ENCODE results near the gene KLRG1.

The KLRG1 gene

DNA sequence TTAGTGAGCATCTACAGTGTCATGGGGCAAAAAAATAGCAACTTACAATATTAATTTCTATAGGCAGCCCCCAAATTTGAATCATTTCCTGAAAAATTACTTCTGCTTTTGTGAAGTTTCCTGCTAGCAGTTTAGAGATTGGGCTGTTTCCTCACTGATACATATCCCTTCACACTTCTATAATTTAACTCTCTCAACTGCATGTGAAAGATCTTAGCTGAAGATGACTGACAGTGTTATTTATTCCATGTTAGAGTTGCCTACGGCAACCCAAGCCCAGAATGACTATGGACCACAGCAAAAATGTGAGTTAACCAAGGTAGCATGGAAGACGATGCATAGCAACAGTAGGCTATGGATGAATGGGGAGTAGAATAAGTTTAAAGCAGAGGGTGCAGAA, at the start of gene KLRG1:
TSS of gene KLRG1 (plus strand) at position 134 of the 400 bp plus-strand sequence. CDS start at position 224, 90 bp downstream.
- H3K4me1 ChIP-seq (ENCODE audit: control insufficient read depth in 1 of 2, insufficient read depth in 2 of 2, low read length in 2 of 2), result no peaks in the 10 kb centered on the region
- no peaks in the 10 kb centered on the region for H3K27me3 ChIP-seq (ENCODE audit: low read depth, low read length)
- no peak within 1 kb of the TSS for H3K4me3 ChIP-seq (ENCODE audit: low read depth in 1 of 2, low read length in 2 of 2)
- no peaks in the 10 kb centered on the region for H3K36me3 ChIP-seq (ENCODE audit: control insufficient read depth in 1 of 2, insufficient read depth in 2 of 2, low read length in 2 of 2)
- no peaks in the 10 kb centered on the region for H3K9me3 ChIP-seq (ENCODE audit: control insufficient read depth in 1 of 2, low read length in 2 of 2)
- H3K27ac ChIP-seq (ENCODE audit: low read length), result no peak within 1 kb of the TSS

DNA sequence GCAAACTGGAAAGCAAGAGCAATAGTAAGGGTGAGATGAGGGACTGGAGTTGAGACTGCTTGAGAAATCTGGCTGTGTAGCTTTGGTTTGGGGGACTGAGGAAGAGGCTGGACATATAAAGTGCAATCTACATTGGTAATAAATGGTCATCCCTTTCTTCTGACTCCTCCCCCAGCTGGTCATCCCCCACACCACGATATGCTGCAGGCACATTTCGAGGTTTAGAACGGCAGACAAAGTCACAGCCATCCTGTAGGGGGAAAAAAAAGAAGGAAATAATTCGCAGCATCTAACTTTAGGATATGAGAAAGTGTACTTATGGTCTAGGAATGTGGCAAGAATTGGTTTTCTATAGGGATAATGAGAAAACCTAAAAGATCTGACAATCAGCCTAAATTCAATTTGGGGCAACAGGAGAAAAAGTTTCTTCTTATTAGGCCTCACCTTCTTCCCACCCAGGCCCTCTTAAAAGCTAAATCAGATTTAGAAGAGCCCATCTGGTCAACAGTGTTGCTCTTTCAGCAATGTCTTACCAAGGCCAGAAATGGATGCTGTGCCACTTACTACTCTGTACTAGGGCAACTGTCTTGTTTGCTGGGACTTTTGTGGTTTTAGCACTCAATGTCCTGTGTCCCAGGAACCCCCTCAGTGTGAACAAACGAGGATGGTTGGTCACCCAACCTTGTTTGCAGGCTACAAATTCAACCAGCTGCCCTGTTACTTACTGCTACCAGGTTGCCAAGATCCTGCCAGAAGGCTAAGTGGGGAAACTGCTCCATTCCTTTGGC, 47.5 kb upstream of the KLRG1 start:
- no peak overlapping the region for H3K27ac ChIP-seq (ENCODE audit: low read length)
- H3K4me1 ChIP-seq (ENCODE audit: control insufficient read depth in 1 of 2, insufficient read depth in 2 of 2, low read length in 2 of 2), result no peaks in the 10 kb centered on the region
- H3K27me3 ChIP-seq (ENCODE audit: low read depth, low read length), result no peaks in the 10 kb centered on the region
- no peak overlapping the region for H3K4me3 ChIP-seq (ENCODE audit: low read depth in 1 of 2, low read length in 2 of 2)
- no peaks in the 10 kb centered on the region for H3K9me3 ChIP-seq (ENCODE audit: control insufficient read depth in 1 of 2, low read length in 2 of 2)
- H3K36me3 ChIP-seq (ENCODE audit: control insufficient read depth in 1 of 2, insufficient read depth in 2 of 2, low read length in 2 of 2), result peaks cover 37 to 74% of the 10 kb centered on the region in 2 donors

DNA sequence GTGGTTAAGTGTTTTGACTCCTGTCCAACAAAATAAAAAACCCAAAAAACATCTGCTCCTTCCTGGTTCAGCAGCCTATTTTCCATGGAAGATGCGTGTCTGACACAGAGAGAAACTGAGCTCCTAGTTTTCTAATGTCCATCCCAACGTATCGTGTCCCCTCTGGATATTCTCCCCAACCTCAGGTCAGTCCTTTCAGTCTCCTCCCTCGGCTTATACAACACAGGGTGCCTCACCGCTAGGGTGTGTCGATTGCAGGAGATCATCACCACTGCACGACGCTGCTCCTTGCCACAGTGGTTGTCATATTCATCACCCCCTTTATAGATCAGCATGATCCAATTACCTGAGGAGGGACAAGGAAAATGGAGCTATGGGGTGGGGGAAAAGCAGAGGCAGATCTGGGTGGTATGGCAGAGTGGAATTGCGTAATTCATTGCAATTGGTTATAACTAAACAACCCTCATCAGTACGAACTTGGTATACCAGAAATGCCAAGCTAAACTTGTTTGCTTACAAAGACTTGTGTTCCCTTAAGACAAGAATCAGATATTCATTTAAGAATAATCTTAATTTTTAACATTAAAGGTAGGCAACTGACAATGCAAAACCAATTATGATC, 45.7 kb upstream of the KLRG1 start:
- peaks cover 37 to 58% of the 10 kb centered on the region in 2 donors for H3K36me3 ChIP-seq (ENCODE audit: control insufficient read depth in 1 of 2, insufficient read depth in 2 of 2, low read length in 2 of 2)
- no peaks in the 10 kb centered on the region for H3K9me3 ChIP-seq (ENCODE audit: control insufficient read depth in 1 of 2, low read length in 2 of 2)
- no peak overlapping the region for H3K4me3 ChIP-seq (ENCODE audit: low read depth in 1 of 2, low read length in 2 of 2)
- peaks cover 3 to 17% of the 10 kb centered on the region in 2 donors for H3K4me1 ChIP-seq (ENCODE audit: control insufficient read depth in 1 of 2, insufficient read depth in 2 of 2, low read length in 2 of 2)
- H3K27me3 ChIP-seq (ENCODE audit: low read depth, low read length), result no peaks in the 10 kb centered on the region
- no peak overlapping the region for H3K27ac ChIP-seq (ENCODE audit: low read length)

DNA sequence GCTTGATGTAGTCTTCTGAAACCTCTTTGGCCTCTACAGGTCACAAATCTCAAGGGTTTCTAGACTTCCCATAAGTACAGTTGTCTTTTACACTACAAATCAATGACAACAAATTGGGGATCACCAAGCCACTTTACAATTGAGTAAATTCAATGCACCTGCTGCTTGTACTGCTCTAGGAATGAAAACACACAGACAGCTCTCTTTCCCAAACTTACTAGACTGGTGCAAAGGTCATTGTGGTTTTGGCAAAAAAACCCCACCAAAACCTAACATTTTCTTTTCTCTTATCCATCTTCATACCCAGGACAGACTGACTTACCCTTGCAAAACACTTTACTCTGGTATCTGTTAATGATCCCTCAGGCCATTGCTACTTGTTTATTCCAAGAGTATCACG, 42.6 kb upstream of the KLRG1 start:
- H3K27ac ChIP-seq (ENCODE audit: low read length), result no peak overlapping the region
- peaks cover 31 to 46% of the 10 kb centered on the region in 2 donors for H3K36me3 ChIP-seq (ENCODE audit: control insufficient read depth in 1 of 2, insufficient read depth in 2 of 2, low read length in 2 of 2)
- no peaks in the 10 kb centered on the region for H3K9me3 ChIP-seq (ENCODE audit: control insufficient read depth in 1 of 2, low read length in 2 of 2)
- no peak overlapping the region for H3K4me3 ChIP-seq (ENCODE audit: low read depth in 1 of 2, low read length in 2 of 2)
- H3K27me3 ChIP-seq (ENCODE audit: low read depth, low read length), result no peaks in the 10 kb centered on the region
- H3K4me1 ChIP-seq (ENCODE audit: control insufficient read depth in 1 of 2, insufficient read depth in 2 of 2, low read length in 2 of 2), result peaks cover 3 to 19% of the 10 kb centered on the region in 2 donors

DNA sequence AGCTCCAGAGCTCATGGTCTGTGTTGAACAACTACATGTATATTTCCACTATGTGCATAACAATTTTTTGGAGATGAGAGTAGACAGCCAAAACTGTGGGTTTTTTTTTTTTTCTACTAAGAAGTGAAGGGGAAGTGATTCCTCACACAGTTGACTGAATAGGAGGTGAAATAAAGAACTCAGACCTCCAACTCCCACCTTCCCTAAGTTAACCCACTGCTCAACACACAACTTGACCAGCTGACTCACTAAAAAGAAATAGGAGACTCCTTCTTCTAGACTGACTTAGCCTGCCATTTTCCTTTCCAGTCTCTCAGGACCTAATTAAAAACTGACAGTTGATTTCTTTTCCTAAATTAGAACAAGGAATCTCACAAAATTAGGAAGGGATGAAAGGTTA, 41.6 kb upstream of the KLRG1 start:
- Histone ChIP-seq H3K4me1 (ENCODE audit: control insufficient read depth in 1 of 2, insufficient read depth in 2 of 2, low read length in 2 of 2) (peaks cover 3 to 19% of the 10 kb centered on the region in 2 donors), H3K4me3 (ENCODE audit: low read depth in 1 of 2, low read length in 2 of 2) (no peak overlapping the region), H3K27me3 (ENCODE audit: low read depth, low read length) (no peaks in the 10 kb centered on the region), H3K9me3 (ENCODE audit: control insufficient read depth in 1 of 2, low read length in 2 of 2) (no peaks in the 10 kb centered on the region), H3K36me3 (ENCODE audit: control insufficient read depth in 1 of 2, insufficient read depth in 2 of 2, low read length in 2 of 2) (peaks cover 25 to 36% of the 10 kb centered on the region in 2 donors), H3K27ac (ENCODE audit: low read length) (no peak overlapping the region)

DNA sequence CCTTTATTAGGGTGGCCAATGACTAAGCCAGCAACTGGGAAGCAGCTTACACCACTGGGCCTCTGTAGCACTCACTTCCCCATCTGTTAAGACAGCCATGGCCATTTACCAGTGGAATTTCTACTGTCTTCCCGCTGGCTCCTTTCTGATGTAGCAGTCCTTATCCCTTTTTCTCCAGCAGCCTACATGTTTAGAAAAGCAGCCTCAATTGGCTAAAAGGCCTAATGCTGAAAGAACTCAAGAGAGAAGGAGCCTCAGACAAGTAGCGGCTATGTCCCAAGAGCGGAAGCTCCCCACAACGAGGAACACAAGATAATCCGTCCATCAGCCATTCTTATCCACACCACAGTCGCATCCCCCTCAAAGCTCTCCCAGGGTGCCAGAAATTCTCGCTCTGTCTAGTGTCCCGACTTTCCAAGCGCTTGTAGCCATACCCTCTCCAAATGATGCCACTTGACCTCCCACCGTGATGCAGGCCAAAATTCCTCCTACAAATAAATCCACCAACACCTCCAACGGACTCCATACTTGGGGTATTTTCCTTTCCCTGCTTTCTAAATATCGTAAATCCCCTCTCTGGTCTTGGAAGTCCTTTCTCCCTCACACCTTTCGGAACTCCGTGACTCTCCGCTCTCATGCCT, 40.5 kb upstream of the KLRG1 start:
- H3K4me3 ChIP-seq (ENCODE audit: low read depth in 1 of 2, low read length in 2 of 2), result peak overlapping the region; percentile 89 to 98
- peak overlapping the region; percentile 97 for H3K27ac ChIP-seq (ENCODE audit: low read length)
- peaks cover 18 to 26% of the 10 kb centered on the region in 2 donors for H3K36me3 ChIP-seq (ENCODE audit: control insufficient read depth in 1 of 2, insufficient read depth in 2 of 2, low read length in 2 of 2)
- H3K27me3 ChIP-seq (ENCODE audit: low read depth, low read length), result no peaks in the 10 kb centered on the region
- H3K9me3 ChIP-seq (ENCODE audit: control insufficient read depth in 1 of 2, low read length in 2 of 2), result no peaks in the 10 kb centered on the region
- peaks cover 3 to 19% of the 10 kb centered on the region in 2 donors for H3K4me1 ChIP-seq (ENCODE audit: control insufficient read depth in 1 of 2, insufficient read depth in 2 of 2, low read length in 2 of 2)

DNA sequence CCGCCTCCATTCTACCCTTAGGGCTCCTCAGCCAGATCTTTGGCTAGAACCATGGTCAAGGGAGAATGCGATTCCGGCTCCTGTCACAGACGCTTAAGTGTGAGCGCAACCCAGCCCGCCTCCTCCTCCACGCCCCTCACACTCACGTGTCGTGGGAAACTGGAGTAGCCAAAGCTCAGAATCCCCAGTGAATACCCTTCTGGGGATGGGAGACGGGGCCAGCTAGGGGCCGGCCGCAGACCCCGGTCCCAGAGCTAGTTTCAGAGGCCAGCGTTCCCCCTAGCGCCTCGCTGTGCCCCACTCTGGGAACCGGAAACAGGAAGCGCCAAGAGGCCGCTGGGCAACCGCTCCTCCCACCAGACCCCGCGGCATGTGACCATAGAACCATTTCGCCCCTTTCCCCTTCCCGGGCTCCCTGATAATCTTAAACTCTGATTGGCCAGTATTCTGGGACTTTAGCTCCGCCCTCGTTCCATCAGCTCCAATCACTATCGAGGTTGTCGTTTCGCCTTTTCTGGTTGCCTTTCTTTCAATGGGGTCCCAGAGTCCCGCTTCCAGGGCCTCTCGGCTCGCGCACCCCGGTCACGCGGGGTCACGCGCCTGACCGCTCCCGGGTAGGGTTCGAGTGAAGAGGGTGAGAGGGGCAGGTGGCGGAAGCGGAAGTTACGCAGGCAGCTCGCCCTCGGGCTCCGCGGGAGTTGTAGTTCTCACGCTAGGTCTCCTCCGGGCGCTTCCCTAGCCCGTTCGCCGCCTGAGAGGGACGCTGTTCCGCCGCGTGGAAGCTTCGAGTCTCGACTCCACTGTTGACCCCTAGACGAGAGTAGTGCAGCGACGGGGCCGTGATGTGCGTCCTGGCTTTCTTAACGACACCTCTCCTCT, 39.8 kb upstream of the KLRG1 start, which contains the start of gene M6PR:
TSS of gene M6PR (minus strand) at position 304 of the 879 bp plus-strand sequence. CDS start 3,241 bp downstream, outside the sequence.
- H3K27me3 ChIP-seq (ENCODE audit: low read depth, low read length), result no peaks in the 10 kb centered on the region
- H3K9me3 ChIP-seq (ENCODE audit: control insufficient read depth in 1 of 2, low read length in 2 of 2), result no peaks in the 10 kb centered on the region
- peaks cover 14 to 18% of the 10 kb centered on the region in 2 donors for H3K36me3 ChIP-seq (ENCODE audit: control insufficient read depth in 1 of 2, insufficient read depth in 2 of 2, low read length in 2 of 2)
- H3K4me3 ChIP-seq (ENCODE audit: low read depth in 1 of 2, low read length in 2 of 2), result peak within 1 kb of the TSS; percentile 89 to 98
- H3K27ac ChIP-seq (ENCODE audit: low read length), result peak within 1 kb of the TSS; percentile 97
- peaks cover 3 to 19% of the 10 kb centered on the region in 2 donors for H3K4me1 ChIP-seq (ENCODE audit: control insufficient read depth in 1 of 2, insufficient read depth in 2 of 2, low read length in 2 of 2)

DNA sequence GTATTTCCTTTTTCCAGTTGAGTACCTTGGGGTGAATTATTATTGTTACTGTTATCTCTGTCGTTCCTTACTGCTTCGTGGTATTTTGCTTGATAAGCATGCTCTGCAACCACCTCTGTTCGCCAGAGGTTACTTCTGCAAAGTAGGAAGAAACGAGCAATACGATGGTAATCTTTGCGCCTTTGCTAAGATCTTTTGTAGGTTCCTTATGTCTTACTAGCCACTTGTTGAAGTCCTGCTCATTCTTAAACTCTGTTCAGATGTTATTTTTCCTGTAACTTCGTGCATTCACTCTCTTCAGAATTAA, 39.2 kb upstream of the KLRG1 start:
- Histone ChIP-seq H3K4me3 (ENCODE audit: low read depth in 1 of 2, low read length in 2 of 2) (peak overlapping the region; percentile 89 to 98), H3K4me1 (ENCODE audit: control insufficient read depth in 1 of 2, insufficient read depth in 2 of 2, low read length in 2 of 2) (peaks cover 3 to 19% of the 10 kb centered on the region in 2 donors), H3K27me3 (ENCODE audit: low read depth, low read length) (no peaks in the 10 kb centered on the region), H3K27ac (ENCODE audit: low read length) (peak overlapping the region; percentile 97), H3K9me3 (ENCODE audit: control insufficient read depth in 1 of 2, low read length in 2 of 2) (no peaks in the 10 kb centered on the region), H3K36me3 (ENCODE audit: control insufficient read depth in 1 of 2, insufficient read depth in 2 of 2, low read length in 2 of 2) (peaks cover 12 to 13% of the 10 kb centered on the region in 2 donors)

DNA sequence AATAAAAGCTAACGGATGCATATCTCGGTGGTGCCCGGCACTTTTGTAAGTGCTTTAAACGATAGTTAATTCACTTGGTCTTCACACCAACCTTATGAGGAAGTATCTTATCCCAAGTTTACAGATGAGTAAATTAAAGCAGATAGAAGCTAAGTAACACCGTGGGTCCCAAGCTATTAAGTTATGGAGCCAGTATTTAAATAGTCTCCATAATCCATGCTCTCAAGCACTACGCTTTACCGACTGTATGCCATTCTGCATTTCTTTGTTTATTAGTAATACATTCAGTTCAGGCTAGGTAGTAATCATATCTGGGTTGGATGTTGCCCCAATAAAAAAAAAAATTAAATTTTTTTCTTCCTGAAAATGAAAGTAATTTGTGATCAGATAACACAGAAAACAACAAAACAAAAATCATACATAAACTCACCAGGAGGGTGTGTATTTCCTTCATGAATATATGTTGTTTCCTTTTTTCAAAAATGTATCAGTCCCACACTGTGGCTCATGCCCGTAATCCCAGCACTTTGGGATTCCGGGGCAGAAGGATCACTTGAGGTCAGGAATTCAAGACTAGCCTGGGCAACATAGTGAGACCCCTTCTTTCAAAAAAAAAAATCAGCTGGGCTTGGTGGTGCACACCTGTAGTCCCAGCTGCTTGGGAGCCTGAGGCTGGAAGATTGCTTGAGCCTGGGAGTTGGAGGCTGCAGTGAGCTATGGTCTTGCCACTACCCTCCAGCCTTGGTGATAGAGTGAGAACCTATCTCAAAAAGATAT, 38.5 kb upstream of the KLRG1 start:
- H3K36me3 ChIP-seq (ENCODE audit: control insufficient read depth in 1 of 2, insufficient read depth in 2 of 2, low read length in 2 of 2), result peaks cover 5 to 8% of the 10 kb centered on the region in 2 donors
- peak overlapping the region; percentile 89 to 98 for H3K4me3 ChIP-seq (ENCODE audit: low read depth in 1 of 2, low read length in 2 of 2)
- H3K4me1 ChIP-seq (ENCODE audit: control insufficient read depth in 1 of 2, insufficient read depth in 2 of 2, low read length in 2 of 2), result peaks cover 3 to 19% of the 10 kb centered on the region in 2 donors
- H3K27ac ChIP-seq (ENCODE audit: low read length), result peak overlapping the region; percentile 97
- no peaks in the 10 kb centered on the region for H3K9me3 ChIP-seq (ENCODE audit: control insufficient read depth in 1 of 2, low read length in 2 of 2)
- H3K27me3 ChIP-seq (ENCODE audit: low read depth, low read length), result no peaks in the 10 kb centered on the region

DNA sequence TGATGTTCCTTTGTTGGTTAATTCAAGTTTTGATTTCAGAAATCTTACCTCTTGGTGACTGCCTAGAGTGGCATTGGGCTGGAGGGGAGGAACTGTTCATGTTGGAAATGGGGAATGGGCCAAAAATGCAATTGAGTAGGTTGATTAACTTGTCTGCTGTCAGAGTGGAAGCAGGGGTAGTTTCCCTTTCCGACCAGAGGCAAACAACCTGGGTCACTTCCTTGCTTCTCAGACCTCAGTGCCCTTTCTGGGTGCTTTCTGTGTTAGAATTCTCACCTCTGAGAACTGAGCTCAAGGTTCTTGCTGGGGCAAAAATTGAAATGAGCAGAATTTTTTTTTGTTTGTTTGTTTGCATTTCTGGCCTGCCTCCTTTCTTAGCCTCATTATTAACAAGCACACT, 37.6 kb upstream of the KLRG1 start:
- peaks cover 0 to 4% of the 10 kb centered on the region in 2 donors for H3K36me3 ChIP-seq (ENCODE audit: control insufficient read depth in 1 of 2, insufficient read depth in 2 of 2, low read length in 2 of 2)
- H3K4me3 ChIP-seq (ENCODE audit: low read depth in 1 of 2, low read length in 2 of 2), result no peak overlapping the region
- H3K27ac ChIP-seq (ENCODE audit: low read length), result no peak overlapping the region
- H3K27me3 ChIP-seq (ENCODE audit: low read depth, low read length), result no peaks in the 10 kb centered on the region
- peaks cover 3 to 19% of the 10 kb centered on the region in 2 donors for H3K4me1 ChIP-seq (ENCODE audit: control insufficient read depth in 1 of 2, insufficient read depth in 2 of 2, low read length in 2 of 2)
- no peaks in the 10 kb centered on the region for H3K9me3 ChIP-seq (ENCODE audit: control insufficient read depth in 1 of 2, low read length in 2 of 2)
